ENCODE results near the gene CCL19.
A peak's percentile ranks its signal among the peaks of the same experiment; 100 is the strongest.

CCL19 gene

DNA sequence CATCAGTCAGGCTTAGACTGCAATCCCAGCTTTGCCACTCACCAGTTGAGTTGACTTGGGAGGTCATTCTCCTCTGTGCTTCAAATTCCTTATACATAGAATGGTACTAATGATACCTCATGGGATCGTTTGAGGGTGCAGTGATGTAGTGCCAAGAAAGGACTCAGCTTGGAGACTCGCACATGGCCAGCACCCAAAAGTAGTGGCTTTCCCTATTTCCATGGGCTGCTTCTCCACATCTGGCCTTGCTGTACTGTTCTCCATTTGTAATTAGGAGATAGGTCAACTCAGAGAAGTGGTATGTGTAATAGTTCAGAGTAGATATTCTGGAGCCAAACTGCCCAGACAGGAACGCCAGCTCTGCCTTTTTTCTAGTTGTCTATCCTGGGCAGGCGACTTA is 5.5 kb downstream of the CCL19 start:
- DNase-seq (ENCODE audit: low read depth), result no peak
- TF ChIP-seq, protein P1, sequence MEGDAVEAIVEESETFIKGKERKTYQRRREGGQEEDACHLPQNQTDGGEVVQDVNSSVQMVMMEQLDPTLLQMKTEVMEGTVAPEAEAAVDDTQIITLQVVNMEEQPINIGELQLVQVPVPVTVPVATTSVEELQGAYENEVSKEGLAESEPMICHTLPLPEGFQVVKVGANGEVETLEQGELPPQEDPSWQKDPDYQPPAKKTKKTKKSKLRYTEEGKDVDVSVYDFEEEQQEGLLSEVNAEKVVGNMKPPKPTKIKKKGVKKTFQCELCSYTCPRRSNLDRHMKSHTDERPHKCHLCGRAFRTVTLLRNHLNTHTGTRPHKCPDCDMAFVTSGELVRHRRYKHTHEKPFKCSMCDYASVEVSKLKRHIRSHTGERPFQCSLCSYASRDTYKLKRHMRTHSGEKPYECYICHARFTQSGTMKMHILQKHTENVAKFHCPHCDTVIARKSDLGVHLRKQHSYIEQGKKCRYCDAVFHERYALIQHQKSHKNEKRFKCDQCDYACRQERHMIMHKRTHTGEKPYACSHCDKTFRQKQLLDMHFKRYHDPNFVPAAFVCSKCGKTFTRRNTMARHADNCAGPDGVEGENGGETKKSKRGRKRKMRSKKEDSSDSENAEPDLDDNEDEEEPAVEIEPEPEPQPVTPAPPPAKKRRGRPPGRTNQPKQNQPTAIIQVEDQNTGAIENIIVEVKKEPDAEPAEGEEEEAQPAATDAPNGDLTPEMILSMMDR (conservative IDR thresholded peaks at IDR 0.05; ENCODE audit: low read depth, low read length), result no peak
- H3K4me3 ChIP-seq (ENCODE audit: low read length), result no peak overlapping the region

DNA sequence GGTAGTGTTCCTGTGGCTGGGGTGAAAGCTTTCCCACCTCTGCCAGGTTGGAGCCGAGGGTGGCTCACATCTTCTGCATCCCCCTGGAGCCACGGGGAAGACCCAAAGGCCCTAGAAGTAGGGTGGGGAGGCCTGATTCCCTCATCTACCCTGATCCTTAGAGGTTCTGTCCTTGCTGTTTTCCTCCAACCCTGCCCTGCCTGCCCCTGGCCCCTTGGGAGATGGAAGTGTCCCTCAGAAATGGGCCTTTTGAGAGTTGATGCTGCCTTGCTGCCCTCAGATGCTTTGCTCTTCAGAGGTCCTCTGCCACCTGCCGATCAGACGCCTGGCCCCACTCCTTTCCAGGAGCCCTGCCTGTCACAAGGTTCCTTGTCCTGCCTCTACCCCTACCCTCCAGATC is 6.3 kb downstream of the CCL19 start:
- DNase-seq (ENCODE audit: low read depth), result no peak
- no peak overlapping the region for H3K4me3 ChIP-seq (ENCODE audit: low read length)
- TF ChIP-seq, protein P1 (conservative IDR thresholded peaks at IDR 0.05; ENCODE audit: low read depth, low read length), result no peak

DNA sequence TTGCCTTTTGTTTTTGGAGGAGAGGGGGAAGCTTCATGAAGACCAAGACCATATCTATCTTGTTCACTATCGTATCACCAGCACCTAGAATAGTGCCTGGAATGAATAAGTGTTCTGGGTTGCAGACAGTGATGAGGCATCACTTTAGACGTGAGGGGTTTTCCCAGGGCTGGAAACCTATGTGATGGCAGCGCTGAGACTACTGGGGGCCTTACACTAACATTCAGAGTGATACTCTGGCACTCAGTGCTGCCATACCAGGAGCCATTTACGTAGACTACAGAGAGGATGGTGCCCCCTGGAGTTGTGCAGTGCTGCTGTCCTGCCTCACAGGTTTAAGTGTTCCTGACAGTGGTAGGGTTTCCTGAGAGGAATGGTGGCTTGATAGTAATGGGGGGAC is 6.9 kb downstream of the CCL19 start:
- no peak overlapping the region for H3K4me3 ChIP-seq (ENCODE audit: low read length)
- TF ChIP-seq, protein P1 (conservative IDR thresholded peaks at IDR 0.05; ENCODE audit: low read depth, low read length), result no peak
- DNase-seq (ENCODE audit: low read depth), result no peak

DNA sequence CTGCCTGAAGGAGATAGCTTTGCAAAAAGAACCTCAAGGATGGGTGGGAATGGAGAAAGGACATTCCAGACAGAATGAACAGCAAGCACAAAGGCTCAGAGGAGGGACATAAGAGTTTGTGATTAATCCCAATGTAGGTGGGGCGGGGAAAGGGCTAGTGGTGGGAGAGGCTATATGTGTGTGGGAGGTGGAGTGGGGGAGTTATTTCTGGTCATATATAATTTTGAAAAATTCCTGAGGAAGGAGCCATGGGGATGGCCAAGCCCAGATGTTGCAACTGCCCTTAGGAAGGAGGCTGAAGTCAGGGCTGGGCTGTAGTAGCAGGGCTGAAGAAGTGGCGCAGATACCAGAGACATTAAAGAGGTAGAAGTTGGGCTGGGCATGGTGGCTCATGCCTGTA is 15.2 kb downstream of the CCL19 start:
- H3K4me3 ChIP-seq (ENCODE audit: low read length), result no peak overlapping the region
- TF ChIP-seq, protein P1 (conservative IDR thresholded peaks at IDR 0.05; ENCODE audit: low read depth, low read length), result no peak
- DNase-seq (ENCODE audit: low read depth), result no peak

GRCh38 chr9:34675048-34675714 is 15.9 kb downstream of the CCL19 start:
- DNase-seq (ENCODE audit: low read depth), result peak; percentile 18
- no peak overlapping the region for H3K4me3 ChIP-seq (ENCODE audit: low read length)
- TF ChIP-seq, protein P1 (conservative IDR thresholded peaks at IDR 0.05; ENCODE audit: low read depth, low read length), result peak; percentile 97

GRCh38 chr9:34674440-34674839 is 16.6 kb downstream of the CCL19 start:
- no peak overlapping the region for H3K4me3 ChIP-seq (ENCODE audit: low read length)
- DNase-seq (ENCODE audit: low read depth), result no peak
- TF ChIP-seq, protein P1 (conservative IDR thresholded peaks at IDR 0.05; ENCODE audit: low read depth, low read length), result no peak

GRCh38 chr9:34671307-34671706 is 19.8 kb downstream of the CCL19 start:
- TF ChIP-seq, protein P1 (conservative IDR thresholded peaks at IDR 0.05; ENCODE audit: low read depth, low read length), result no peak
- DNase-seq (ENCODE audit: low read depth), result no peak

More at GRCh38 chr9:34671307-34671706, 19.8 kb downstream of the CCL19 start:
- H3K4me3 ChIP-seq (ENCODE audit: low read length), result no peak overlapping the region

Measured in retinal pigment epithelial cell (primary cell).